Measurements from ENCODE around the gene ANKRD22.

GRCh38 chr10:88895250-88895649, 43.6 kb upstream of the ANKRD22 start:
- no peak for TF ChIP-seq GLIS3 (CRISPR knock-in tag; IDR thresholded peaks at IDR 0.05)
- TF ChIP-seq, protein P1, sequence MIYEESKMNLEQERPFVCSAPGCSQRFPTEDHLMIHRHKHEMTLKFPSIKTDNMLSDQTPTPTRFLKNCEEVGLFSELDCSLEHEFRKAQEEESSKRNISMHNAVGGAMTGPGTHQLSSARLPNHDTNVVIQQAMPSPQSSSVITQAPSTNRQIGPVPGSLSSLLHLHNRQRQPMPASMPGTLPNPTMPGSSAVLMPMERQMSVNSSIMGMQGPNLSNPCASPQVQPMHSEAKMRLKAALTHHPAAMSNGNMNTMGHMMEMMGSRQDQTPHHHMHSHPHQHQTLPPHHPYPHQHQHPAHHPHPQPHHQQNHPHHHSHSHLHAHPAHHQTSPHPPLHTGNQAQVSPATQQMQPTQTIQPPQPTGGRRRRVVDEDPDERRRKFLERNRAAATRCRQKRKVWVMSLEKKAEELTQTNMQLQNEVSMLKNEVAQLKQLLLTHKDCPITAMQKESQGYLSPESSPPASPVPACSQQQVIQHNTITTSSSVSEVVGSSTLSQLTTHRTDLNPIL (CRISPR knock-in tag; IDR thresholded peaks at IDR 0.05; ENCODE audit: low read depth): no peak
- TF ChIP-seq BACH2 (CRISPR knock-in tag; IDR thresholded peaks at IDR 0.05; ENCODE audit: borderline replicate concordance): no peak
- TF ChIP-seq ZFP3 (CRISPR knock-in tag; IDR thresholded peaks at IDR 0.05): no peak
- TF ChIP-seq, protein P2, sequence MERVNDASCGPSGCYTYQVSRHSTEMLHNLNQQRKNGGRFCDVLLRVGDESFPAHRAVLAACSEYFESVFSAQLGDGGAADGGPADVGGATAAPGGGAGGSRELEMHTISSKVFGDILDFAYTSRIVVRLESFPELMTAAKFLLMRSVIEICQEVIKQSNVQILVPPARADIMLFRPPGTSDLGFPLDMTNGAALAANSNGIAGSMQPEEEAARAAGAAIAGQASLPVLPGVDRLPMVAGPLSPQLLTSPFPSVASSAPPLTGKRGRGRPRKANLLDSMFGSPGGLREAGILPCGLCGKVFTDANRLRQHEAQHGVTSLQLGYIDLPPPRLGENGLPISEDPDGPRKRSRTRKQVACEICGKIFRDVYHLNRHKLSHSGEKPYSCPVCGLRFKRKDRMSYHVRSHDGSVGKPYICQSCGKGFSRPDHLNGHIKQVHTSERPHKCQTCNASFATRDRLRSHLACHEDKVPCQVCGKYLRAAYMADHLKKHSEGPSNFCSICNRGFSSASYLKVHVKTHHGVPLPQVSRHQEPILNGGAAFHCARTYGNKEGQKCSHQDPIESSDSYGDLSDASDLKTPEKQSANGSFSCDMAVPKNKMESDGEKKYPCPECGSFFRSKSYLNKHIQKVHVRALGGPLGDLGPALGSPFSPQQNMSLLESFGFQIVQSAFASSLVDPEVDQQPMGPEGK (CRISPR knock-in tag; IDR thresholded peaks at IDR 0.05; ENCODE audit: borderline replicate concordance): no peak
- TF ChIP-seq ZC3H10 (CRISPR knock-in tag; IDR thresholded peaks at IDR 0.05): no peak
- no peak for TF ChIP-seq POU6F1 (CRISPR knock-in tag; IDR thresholded peaks at IDR 0.05; ENCODE audit: borderline replicate concordance, low read depth)
- TF ChIP-seq, protein P3, sequence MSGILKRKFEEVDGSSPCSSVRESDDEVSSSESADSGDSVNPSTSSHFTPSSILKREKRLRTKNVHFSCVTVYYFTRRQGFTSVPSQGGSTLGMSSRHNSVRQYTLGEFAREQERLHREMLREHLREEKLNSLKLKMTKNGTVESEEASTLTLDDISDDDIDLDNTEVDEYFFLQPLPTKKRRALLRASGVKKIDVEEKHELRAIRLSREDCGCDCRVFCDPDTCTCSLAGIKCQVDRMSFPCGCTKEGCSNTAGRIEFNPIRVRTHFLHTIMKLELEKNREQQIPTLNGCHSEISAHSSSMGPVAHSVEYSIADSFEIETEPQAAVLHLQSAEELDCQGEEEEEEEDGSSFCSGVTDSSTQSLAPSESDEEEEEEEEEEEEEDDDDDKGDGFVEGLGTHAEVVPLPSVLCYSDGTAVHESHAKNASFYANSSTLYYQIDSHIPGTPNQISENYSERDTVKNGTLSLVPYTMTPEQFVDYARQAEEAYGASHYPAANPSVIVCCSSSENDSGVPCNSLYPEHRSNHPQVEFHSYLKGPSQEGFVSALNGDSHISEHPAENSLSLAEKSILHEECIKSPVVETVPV (CRISPR knock-in tag; IDR thresholded peaks at IDR 0.05): no peak
- TF ChIP-seq PPARA (CRISPR knock-in tag; IDR thresholded peaks at IDR 0.05; ENCODE audit: borderline replicate concordance): no peak
- TF ChIP-seq ARNTL (CRISPR knock-in tag; IDR thresholded peaks at IDR 0.05; ENCODE audit: borderline replicate concordance, low read depth): no peak

Measured in SK-N-SH treated with all-trans-retinoic acid at 6 μM for 48 hours (cell line).